DND-41 (cell line): ENCODE measurements around the gene CCR7.

Experiments
- EZH2 ChIP-seq: IDR thresholded peaks from 3 replicates; pipeline ENCODE4 v1.6.1; 2012; ENCODE audit warnings: borderline replicate concordance, low read depth, mild to moderate bottlenecking, moderate library complexity, low read length, inconsistent platforms; ENCODE audit not compliant: severe bottlenecking
- TF ChIP-seq, protein P1 (sequence below): IDR thresholded peaks from 2 replicates; pipeline ENCODE4 v1.5.1; 2012; ENCODE audit warnings: borderline replicate concordance, low read length, moderate library complexity, mild to moderate bottlenecking; ENCODE audit not compliant: poor library complexity, severe bottlenecking; ENCODE audit errors: extremely low read depth

DNA sequence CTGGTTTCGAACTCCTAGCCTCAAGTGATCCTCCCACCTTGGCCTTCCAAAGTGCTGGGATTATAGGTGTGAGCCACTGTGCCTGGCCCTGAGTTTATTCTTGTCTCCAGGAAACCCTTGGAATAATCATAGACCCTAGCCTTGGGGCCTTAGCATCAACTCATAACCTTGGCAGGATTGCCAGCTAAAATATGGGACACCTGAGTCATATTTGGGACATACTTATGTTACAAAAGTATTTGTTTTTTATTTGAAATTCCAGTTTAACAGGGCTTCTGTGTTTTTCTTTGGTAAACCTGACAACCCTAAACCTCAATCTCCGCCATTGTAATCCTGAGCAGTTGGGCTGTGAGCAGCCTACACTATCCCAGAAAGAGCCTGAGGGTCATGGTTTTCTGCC is 35.3 kb downstream of the CCR7 start:
- TF ChIP-seq EZH2, result no peak
- TF ChIP-seq, protein P1, sequence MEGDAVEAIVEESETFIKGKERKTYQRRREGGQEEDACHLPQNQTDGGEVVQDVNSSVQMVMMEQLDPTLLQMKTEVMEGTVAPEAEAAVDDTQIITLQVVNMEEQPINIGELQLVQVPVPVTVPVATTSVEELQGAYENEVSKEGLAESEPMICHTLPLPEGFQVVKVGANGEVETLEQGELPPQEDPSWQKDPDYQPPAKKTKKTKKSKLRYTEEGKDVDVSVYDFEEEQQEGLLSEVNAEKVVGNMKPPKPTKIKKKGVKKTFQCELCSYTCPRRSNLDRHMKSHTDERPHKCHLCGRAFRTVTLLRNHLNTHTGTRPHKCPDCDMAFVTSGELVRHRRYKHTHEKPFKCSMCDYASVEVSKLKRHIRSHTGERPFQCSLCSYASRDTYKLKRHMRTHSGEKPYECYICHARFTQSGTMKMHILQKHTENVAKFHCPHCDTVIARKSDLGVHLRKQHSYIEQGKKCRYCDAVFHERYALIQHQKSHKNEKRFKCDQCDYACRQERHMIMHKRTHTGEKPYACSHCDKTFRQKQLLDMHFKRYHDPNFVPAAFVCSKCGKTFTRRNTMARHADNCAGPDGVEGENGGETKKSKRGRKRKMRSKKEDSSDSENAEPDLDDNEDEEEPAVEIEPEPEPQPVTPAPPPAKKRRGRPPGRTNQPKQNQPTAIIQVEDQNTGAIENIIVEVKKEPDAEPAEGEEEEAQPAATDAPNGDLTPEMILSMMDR, result no peak
